Gastrocnemius medialis (tissue), 4 donors: ENCODE results near the gene LRRC41.

ENCODE experiments used
- POLR2A ChIP-seq, 2 donors: fragments of 450-650 bp; IDR thresholded peaks; one replicate each; pipeline ENCODE4 v1.6.1; 2017; ENCODE audit warnings: antibody characterized with exemption in 2 of 2, mild to moderate bottlenecking in 2 of 2, moderate library complexity in 2 of 2
- TF ChIP-seq, protein P1 (sequence below), 5 experiments: fragments of 450-650 bp in 3 of 5; fragments of 200-600 bp in 2 of 5; sonication (generic) in 2 of 5; IDR thresholded peaks in 4 of 5; conservative IDR thresholded peaks in 1 of 5; 1 replicate in 4 of 5; 2 replicates in 1 of 5; pipeline ENCODE4 v1.5.1; 2016 to 2019; ENCODE audit warnings: antibody characterized with exemption in 5 of 5, mild to moderate bottlenecking in 3 of 5, moderate library complexity in 3 of 5

DNA sequence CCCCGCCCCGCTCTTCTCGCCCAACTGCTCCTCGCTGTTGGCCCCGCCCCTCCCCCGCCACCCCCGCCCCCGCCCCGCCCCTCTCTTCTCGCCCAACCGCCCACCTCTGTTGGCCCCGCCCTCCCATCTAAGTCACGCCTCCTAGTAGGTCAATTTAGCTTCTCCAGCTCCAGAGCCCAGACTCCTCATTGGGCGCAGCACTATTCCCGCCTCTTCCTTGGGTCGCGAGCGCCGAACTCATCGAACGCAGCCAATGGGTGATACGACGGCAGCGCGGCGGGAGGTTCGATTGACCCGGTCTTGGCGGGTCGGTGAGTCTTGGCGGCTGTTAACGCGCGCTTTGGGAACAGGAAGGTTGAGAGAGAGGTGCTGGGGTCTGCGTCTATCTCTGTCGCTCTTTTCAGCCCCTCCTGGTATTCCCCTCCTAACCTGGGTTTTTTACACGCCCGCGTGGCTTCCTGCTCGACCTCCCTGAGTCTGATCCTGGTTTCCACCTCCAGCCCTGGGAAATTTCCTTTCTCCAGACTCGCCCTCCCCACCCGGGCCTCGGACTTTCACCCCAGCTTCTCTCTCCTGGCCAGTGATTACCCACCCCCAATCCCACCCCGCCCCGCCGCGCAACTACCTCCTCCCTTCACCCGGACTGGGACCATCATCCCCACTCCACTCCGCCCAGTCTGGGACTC is 55.8 kb downstream of the LRRC41 start, which contains the start of gene RAD54L:
- TF ChIP-seq, protein P1, sequence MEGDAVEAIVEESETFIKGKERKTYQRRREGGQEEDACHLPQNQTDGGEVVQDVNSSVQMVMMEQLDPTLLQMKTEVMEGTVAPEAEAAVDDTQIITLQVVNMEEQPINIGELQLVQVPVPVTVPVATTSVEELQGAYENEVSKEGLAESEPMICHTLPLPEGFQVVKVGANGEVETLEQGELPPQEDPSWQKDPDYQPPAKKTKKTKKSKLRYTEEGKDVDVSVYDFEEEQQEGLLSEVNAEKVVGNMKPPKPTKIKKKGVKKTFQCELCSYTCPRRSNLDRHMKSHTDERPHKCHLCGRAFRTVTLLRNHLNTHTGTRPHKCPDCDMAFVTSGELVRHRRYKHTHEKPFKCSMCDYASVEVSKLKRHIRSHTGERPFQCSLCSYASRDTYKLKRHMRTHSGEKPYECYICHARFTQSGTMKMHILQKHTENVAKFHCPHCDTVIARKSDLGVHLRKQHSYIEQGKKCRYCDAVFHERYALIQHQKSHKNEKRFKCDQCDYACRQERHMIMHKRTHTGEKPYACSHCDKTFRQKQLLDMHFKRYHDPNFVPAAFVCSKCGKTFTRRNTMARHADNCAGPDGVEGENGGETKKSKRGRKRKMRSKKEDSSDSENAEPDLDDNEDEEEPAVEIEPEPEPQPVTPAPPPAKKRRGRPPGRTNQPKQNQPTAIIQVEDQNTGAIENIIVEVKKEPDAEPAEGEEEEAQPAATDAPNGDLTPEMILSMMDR (IDR thresholded peaks at IDR 0.05 in 4 of 5, conservative IDR thresholded peaks at IDR 0.05 in 1 of 5) = no peak
- TF ChIP-seq POLR2A (IDR thresholded peaks at IDR 0.05) = no peak
